ENCODE results near the gene ZBTB16. TPM values are rescaled to one million over a fixed set of nuclear protein-coding genes. Genes with fewer than 3 reads are reported as not detected.
A peak's percentile ranks its signal among the peaks of the same experiment; 100 is the strongest.

The ZBTB16 gene
- total and polyA plus RNA-seq, 2 of the 4 experiments (the other 2 are of a cell fraction), result not detected

DNA sequence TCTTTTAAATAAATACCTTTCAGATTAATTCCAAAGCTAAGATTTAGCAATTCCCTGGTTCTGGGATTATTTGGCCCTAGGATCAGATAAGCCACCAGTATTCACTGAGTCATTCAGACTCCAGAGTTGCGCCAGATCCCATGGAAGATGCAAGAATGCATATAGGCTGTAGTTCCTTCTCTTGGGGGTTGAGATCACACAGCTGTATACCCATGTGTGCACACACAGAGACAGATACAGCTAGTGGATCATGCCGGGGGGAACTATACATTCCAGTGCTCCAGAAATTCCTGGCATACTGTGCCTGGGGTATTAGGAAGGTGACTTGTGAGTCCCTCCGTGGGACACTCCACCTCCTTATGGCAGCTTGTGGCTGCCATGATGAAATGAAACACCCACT is 75.4 kb downstream of the ZBTB16 start:
- TF ChIP-seq RCOR1 (IDR thresholded peaks at IDR 0.05; ENCODE audit: insufficient replicate concordance, low read length) (no peak), CEBPB (IDR thresholded peaks at IDR 0.05; ENCODE audit: low read depth, low read length) (0 out of 2 replicates have a peak, but pooled peaks have one; percentile 22)
- Histone ChIP-seq H3K27me3 (ENCODE audit: control insufficient read depth, insufficient read depth, low read length) (peaks cover 21% of the 10 kb centered on the region), H3K9me3 (ENCODE audit: control insufficient read depth, insufficient read depth, low read length) (no peaks in the 10 kb centered on the region), H4K20me1 (ENCODE audit: insufficient read depth, low read length) (no peaks in the 10 kb centered on the region), H2BK120ac (ENCODE audit: low read depth, low read length) (no peak overlapping the region), H4K5ac (ENCODE audit: low read depth, low read length) (no peak overlapping the region), H3K4me2 (ENCODE audit: low read depth, low read length) (no peak overlapping the region), H2AFZ (replicated peaks; ENCODE audit: low read length, poor library complexity) (no peak overlapping the region), H3K27ac (ENCODE audit: insufficient read depth, low read length) (no peak overlapping the region), H2AK9ac (replicated peaks; ENCODE audit: low read depth, low read length, poor library complexity) (no peak overlapping the region), H3K36me3 (ENCODE audit: control insufficient read depth, insufficient read depth, low read length) (no peaks in the 10 kb centered on the region), H4K91ac (ENCODE audit: insufficient read depth, low read depth, low read length) (no peak overlapping the region), H2BK15ac (ENCODE audit: low read depth, low read length) (no peak overlapping the region), H3K18ac (ENCODE audit: low read depth, low read length) (no peak overlapping the region), H4K8ac (ENCODE audit: low read depth in 2 of 2, low read length in 2 of 2) (no peak overlapping the region), H3K23ac (ENCODE audit: low read depth, low read length) (no peak overlapping the region), H2BK5ac (ENCODE audit: low read depth, low read length, poor library complexity, severe bottlenecking) (no peak overlapping the region), H3K9ac (ENCODE audit: low read depth, low read length) (no peak overlapping the region), H3K56ac (ENCODE audit: extremely low read depth, insufficient read depth, low read length) (no peak overlapping the region), H3K4ac (ENCODE audit: low read depth, low read length) (no peak overlapping the region), H3K4me1 (ENCODE audit: control insufficient read depth, insufficient read depth, low read length) (no peaks in the 10 kb centered on the region), H3K4me3 (ENCODE audit: insufficient read depth, low read depth, low read length) (no peak overlapping the region), H3K14ac (replicated peaks; ENCODE audit: low read depth, low read length) (no peak overlapping the region), H3K9me1 (ENCODE audit: insufficient read depth, low read length) (no peaks in the 10 kb centered on the region), H3K79me1 (ENCODE audit: low read depth in 1 of 2, low read length in 2 of 2) (no peaks in the 10 kb centered on the region), H2BK20ac (ENCODE audit: low read depth, low read length) (no peak overlapping the region), H2AK5ac (ENCODE audit: low read depth, low read length) (no peak overlapping the region)
- ChIA-PET CTCF (no interaction called here), POLR2A (ENCODE audit: unreplicated experiment) (no interaction called here)
- in situ Hi-C loops (cut with MboI; ENCODE audit: low sequenced_read_pairs), result no loop called here
- DNase-seq (peak; percentile 5), ATAC-seq (ENCODE audit: low read depth) (no peak)
- BruUV-seq (replicated peaks), result no TSS peak
- dilution Hi-C loops (cut with HindIII; ENCODE audit: low sequenced_read_pairs, unreplicated experiment), result no loop called here
- no CpG with 5 or more reads among the region's 3 CpGs for WGBS, 2 experiments (ENCODE audit: extremely low coverage in 2 of 2, insufficient read length in 1 of 2)
- intact Hi-C loops (cut with micrococcal nuclease), result no loop called here

Measured in IMR-90 (cell line).